ENCODE data around the gene FOXN4.

FOXN4 gene

GRCh38 chr12:109305547-109305946 is 3.5 kb downstream of the FOXN4 start:
- no peak for DNase-seq

- DNase-seq, result no peak
Measured at GRCh38 chr12:109304485-109304884, 4.6 kb downstream of the FOXN4 start.

GRCh38 chr12:109302770-109303169 is 6.3 kb downstream of the FOXN4 start:
- DNase-seq, result no peak

GRCh38 chr12:109302358-109302757 is 6.7 kb downstream of the FOXN4 start:
- DNase-seq, result no peak

- DNase-seq, result no peak
Measured at GRCh38 chr12:109301643-109302168, 7.4 kb downstream of the FOXN4 start.

GRCh38 chr12:109299849-109300248 is 9.2 kb downstream of the FOXN4 start:
- no peak for DNase-seq

GRCh38 chr12:109296431-109296830 is 12.7 kb downstream of the FOXN4 start:
- no peak for DNase-seq

- DNase-seq, result no peak
Measured at GRCh38 chr12:109295764-109296425, 13.2 kb downstream of the FOXN4 start.

GRCh38 chr12:109294286-109294796 is 14.7 kb downstream of the FOXN4 start:
- DNase-seq, result no peak

- DNase-seq, result no peak
Measured at GRCh38 chr12:109293106-109293505, 16.0 kb downstream of the FOXN4 start.

- no peak for DNase-seq
Measured at GRCh38 chr12:109292342-109292711, 16.8 kb downstream of the FOXN4 start.

GRCh38 chr12:109291521-109292341 is 17.4 kb downstream of the FOXN4 start:
- DNase-seq, result no peak

- DNase-seq, result no peak
Measured at GRCh38 chr12:109291117-109291516, 18.0 kb downstream of the FOXN4 start.

- no peak for DNase-seq
Measured at GRCh38 chr12:109290061-109290460, 19.0 kb downstream of the FOXN4 start.

GRCh38 chr12:109289551-109289950 is 19.5 kb downstream of the FOXN4 start:
- no peak for DNase-seq

GRCh38 chr12:109289004-109289403 is 20.1 kb downstream of the FOXN4 start:
- DNase-seq, result no peak

GRCh38 chr12:109288571-109288970 is 20.5 kb downstream of the FOXN4 start:
- DNase-seq, result no peak

- DNase-seq, result no peak
Measured at GRCh38 chr12:109287811-109288469, 21.1 kb downstream of the FOXN4 start.

- DNase-seq, result no peak
Measured at GRCh38 chr12:109287181-109287580, 21.9 kb downstream of the FOXN4 start.

GRCh38 chr12:109286652-109287051 is 22.4 kb downstream of the FOXN4 start:
- no peak for DNase-seq

- no peak for DNase-seq
Measured at GRCh38 chr12:109286252-109286651, 22.8 kb downstream of the FOXN4 start.

GRCh38 chr12:109284392-109284791 is 24.7 kb downstream of the FOXN4 start:
- no peak for DNase-seq

GRCh38 chr12:109281452-109281851 is 27.6 kb downstream of the FOXN4 start:
- no peak for DNase-seq
